GM23338 (cell line): ENCODE measurements around the gene CAPN8. TPM values are rescaled to one million over a fixed set of nuclear protein-coding genes. Genes with fewer than 3 reads are reported as not detected.

Experiments used
- ATAC-seq: fragments of 200-7000 bp; cut with Tn5 transposase; 3 replicates; pipeline ENCODE4 v1.9.1; 2020
- DNase-seq: peaks from one replicate; pipeline ENCODE4 v3.0.0-alpha.2; 2015; ENCODE audit warnings: low spot score
- H2AFZ ChIP-seq: fragments of 200-600 bp; sonication (generic); 2 replicates; pipeline ENCODE4 v1.8.0; 2016; ENCODE audit warnings: antibody characterized with exemption, mild to moderate bottlenecking, moderate library complexity
- H3F3A ChIP-seq: fragments of 200-600 bp; sonication (generic); replicated peaks from 2 replicates; pipeline ENCODE4 v1.8.0; 2017; ENCODE audit warnings: antibody characterized with exemption, mixed run types, low read depth
- H3K27ac ChIP-seq: fragments of 200-600 bp; sonication (generic); 2 replicates; pipeline ENCODE4 v1.6.1; 2016; ENCODE audit warnings: low read depth
- H3K27me3 ChIP-seq: fragments of 200-600 bp; sonication (generic); 2 replicates; pipeline ENCODE4 v1.8.0; 2016; ENCODE audit warnings: mild to moderate bottlenecking, mixed run types, moderate library complexity; ENCODE audit not compliant: insufficient read depth
- H3K36me3 ChIP-seq: fragments of 200-600 bp; sonication (generic); 2 replicates; pipeline ENCODE4 v1.8.0; 2016; ENCODE audit warnings: mild to moderate bottlenecking; ENCODE audit not compliant: insufficient read depth
- H3K4me1 ChIP-seq: fragments of 200-600 bp; sonication (generic); 2 replicates; pipeline ENCODE4 v1.8.0; 2016; ENCODE audit warnings: mild to moderate bottlenecking, moderate library complexity; ENCODE audit not compliant: insufficient read depth
- H3K4me2 ChIP-seq: fragments of 200-600 bp; sonication (generic); 2 replicates; pipeline ENCODE4 v1.7.1; 2017; ENCODE audit warnings: mixed run types
- H3K4me3 ChIP-seq: fragments of 200-600 bp; sonication (generic); 2 replicates; pipeline ENCODE4 v1.6.1; 2016; ENCODE audit warnings: mixed run types
- H3K79me2 ChIP-seq: fragments of 200-600 bp; sonication (generic); replicated peaks from 2 replicates; pipeline ENCODE4 v1.8.0; 2017; ENCODE audit warnings: mild to moderate bottlenecking; ENCODE audit not compliant: insufficient read depth
- H3K9me2 ChIP-seq: fragments of 200-600 bp; sonication (generic); 2 replicates; pipeline ENCODE4 v1.8.0; 2017; ENCODE audit not compliant: insufficient read depth
- H4K20me1 ChIP-seq: fragments of 200-600 bp; sonication (generic); replicated peaks from 2 replicates; pipeline ENCODE4 v1.8.0; 2017; ENCODE audit warnings: mild to moderate bottlenecking; ENCODE audit not compliant: insufficient read depth
- H3K27ac Mint-ChIP-seq: 2 replicates; pipeline ENCODE4 v1.8.0; 2020; ENCODE audit warnings: inconsistent platforms, mild to moderate bottlenecking, moderate library complexity, mixed read lengths
- H3K27me3 Mint-ChIP-seq: 3 replicates; pipeline ENCODE4 v1.8.0; 2022; ENCODE audit warnings: low read depth, mild to moderate bottlenecking, moderate library complexity, mixed read lengths, inconsistent platforms; ENCODE audit not compliant: insufficient read depth, poor library complexity
- H3K36me3 Mint-ChIP-seq: 3 replicates; pipeline ENCODE4 v1.8.0; 2021; ENCODE audit warnings: low read depth, mild to moderate bottlenecking, inconsistent platforms, moderate library complexity, mixed read lengths
- H3K4me1 Mint-ChIP-seq: 3 replicates; pipeline ENCODE4 v1.8.0; 2020; ENCODE audit warnings: mild to moderate bottlenecking, inconsistent platforms, mixed read lengths
- H3K4me3 Mint-ChIP-seq: 3 replicates; pipeline ENCODE4 v1.8.0; 2021; ENCODE audit warnings: moderate library complexity, mild to moderate bottlenecking, inconsistent platforms, mixed read lengths
- H3K9me3 Mint-ChIP-seq: 3 replicates; pipeline ENCODE4 v1.8.0; 2020; ENCODE audit warnings: moderate library complexity, mild to moderate bottlenecking, inconsistent platforms, mixed read lengths
- CREB1 ChIP-seq: fragments of 250-450 bp; sonication (Bioruptor Pico); IDR thresholded peaks from 2 replicates; pipeline ENCODE4 v1.5.0; 2020; ENCODE audit warnings: low read depth, mild to moderate bottlenecking, moderate library complexity
- EZH2 ChIP-seq: fragments of 200-600 bp; sonication (generic); IDR thresholded peaks from one replicate; pipeline ENCODE4 v1.8.0; 2017; ENCODE audit warnings: antibody characterized with exemption, mild to moderate bottlenecking, low read depth; ENCODE audit not compliant: unreplicated experiment
- JUNB ChIP-seq: IDR thresholded peaks from one replicate; pipeline ENCODE4 v1.6.1; 2016; ENCODE audit warnings: antibody characterized with exemption; ENCODE audit not compliant: unreplicated experiment
- NANOG ChIP-seq: IDR thresholded peaks from 2 replicates; pipeline ENCODE4 v1.6.1; 2016; ENCODE audit warnings: antibody characterized with exemption, borderline replicate concordance
- POLR2AphosphoS5 ChIP-seq: IDR thresholded peaks from 2 replicates; pipeline ENCODE4 v1.6.1; 2016; ENCODE audit warnings: antibody characterized with exemption, low read depth
- STAT1 ChIP-seq: IDR thresholded peaks from one replicate; pipeline ENCODE4 v1.6.1; 2016; ENCODE audit warnings: antibody characterized with exemption; ENCODE audit not compliant: unreplicated experiment
- ZNF114 ChIP-seq: fragments of 250-450 bp; sonication (Bioruptor Pico); IDR thresholded peaks from 2 replicates; pipeline ENCODE4 v1.5.0; 2020; ENCODE audit warnings: mild to moderate bottlenecking, moderate library complexity
- ZNF331 ChIP-seq: fragments of 250-450 bp; sonication (Bioruptor Pico); IDR thresholded peaks from 2 replicates; pipeline ENCODE4 v1.5.0; 2020; ENCODE audit warnings: low read depth, mild to moderate bottlenecking, moderate library complexity
- polyA plus RNA-seq: library from polyadenylated mRNA; unstranded; fragments of >200 nt; fragmentation: Nextera tagmentation; extraction: Ambion mirVana; gene quantifications from 2 replicates; pipeline ENCODE4 v1.2.1, GENCODE V29; 2016
- total RNA-seq: library from RNA; depleted of rRNA; stranded (reverse); fragments of >200 nt; shearing (Covaris generic); gene quantifications from 2 replicates; pipeline ENCODE4 v1.2.3, GENCODE V29; 2014
- TF ChIP-seq, protein P1 (sequence below): fragments of 250-450 bp; sonication (Bioruptor Pico); IDR thresholded peaks from 2 replicates; pipeline ENCODE4 v1.5.0; 2020; ENCODE audit warnings: mild to moderate bottlenecking, moderate library complexity
- TF ChIP-seq, protein P2 (sequence below), 2 experiments: fragments of 200-600 bp in 1 of 2; sonication (generic) in 1 of 2; conservative IDR thresholded peaks; 2 replicates each; pipeline versions ENCODE4 v1.5.1 to v1.6.1; 2016 to 2017; ENCODE audit warnings: antibody characterized with exemption in 2 of 2, low read depth in 2 of 2, mild to moderate bottlenecking in 2 of 2, moderate library complexity in 1 of 2
- TF ChIP-seq, protein P3 (sequence below): IDR thresholded peaks from 2 replicates; pipeline ENCODE4 v1.6.1; 2016; ENCODE audit warnings: antibody characterized with exemption
- TF ChIP-seq, protein P4 (sequence below): IDR thresholded peaks from one replicate; pipeline ENCODE4 v1.6.1; 2018; ENCODE audit warnings: antibody characterized with exemption; ENCODE audit not compliant: unreplicated experiment

CAPN8 gene
- total and polyA plus RNA-seq, 2 experiments from 2014 or later, result not detected

DNA sequence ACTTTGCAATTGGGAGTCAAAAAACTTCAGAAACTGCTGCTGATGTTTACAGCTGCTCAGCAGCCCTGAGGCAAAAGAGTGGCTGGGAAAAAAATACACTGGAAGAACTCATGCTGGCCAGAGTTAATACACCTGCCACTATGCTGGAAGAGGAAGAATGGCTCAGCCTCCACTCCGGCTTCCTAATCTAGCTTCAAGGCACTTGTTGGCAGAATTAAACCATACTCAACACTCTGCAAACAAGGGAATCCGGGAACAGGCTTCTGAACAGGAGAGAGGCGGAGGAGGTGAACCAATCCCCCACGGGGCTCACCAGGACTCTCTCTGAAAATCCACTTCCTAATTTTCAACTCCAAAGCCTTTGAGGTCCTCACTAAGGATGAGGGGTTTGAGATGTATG, 152.2 kb downstream of the CAPN8 start:
- H3K4me3 ChIP-seq, result no peak overlapping the region
- no peak overlapping the region for H3K4me3 Mint-ChIP-seq
- no peaks in the 10 kb centered on the region for H3K36me3 ChIP-seq
- ATAC-seq (no peak), DNase-seq (no peak)
- no peak overlapping the region for H3K27ac ChIP-seq
- H3K9me2 ChIP-seq, result peaks cover 6% of the 10 kb centered on the region; the same call in 1 of the 2 replicates
- no peak overlapping the region for H2AFZ ChIP-seq
- no peak overlapping the region for H3K27ac Mint-ChIP-seq
- H3K4me1 Mint-ChIP-seq, result peaks cover 18% of the 10 kb centered on the region
- H3K27me3 Mint-ChIP-seq, result peaks cover 4% of the 10 kb centered on the region
- H4K20me1 ChIP-seq, result no peaks in the 10 kb centered on the region
- H3K4me1 ChIP-seq, result no peaks in the 10 kb centered on the region
- no peak overlapping the region for H3K4me2 ChIP-seq
- H3K79me2 ChIP-seq, result no peaks in the 10 kb centered on the region
- no peaks in the 10 kb centered on the region for H3K36me3 Mint-ChIP-seq
- no peaks in the 10 kb centered on the region for H3F3A ChIP-seq
- TF ChIP-seq, protein P1, sequence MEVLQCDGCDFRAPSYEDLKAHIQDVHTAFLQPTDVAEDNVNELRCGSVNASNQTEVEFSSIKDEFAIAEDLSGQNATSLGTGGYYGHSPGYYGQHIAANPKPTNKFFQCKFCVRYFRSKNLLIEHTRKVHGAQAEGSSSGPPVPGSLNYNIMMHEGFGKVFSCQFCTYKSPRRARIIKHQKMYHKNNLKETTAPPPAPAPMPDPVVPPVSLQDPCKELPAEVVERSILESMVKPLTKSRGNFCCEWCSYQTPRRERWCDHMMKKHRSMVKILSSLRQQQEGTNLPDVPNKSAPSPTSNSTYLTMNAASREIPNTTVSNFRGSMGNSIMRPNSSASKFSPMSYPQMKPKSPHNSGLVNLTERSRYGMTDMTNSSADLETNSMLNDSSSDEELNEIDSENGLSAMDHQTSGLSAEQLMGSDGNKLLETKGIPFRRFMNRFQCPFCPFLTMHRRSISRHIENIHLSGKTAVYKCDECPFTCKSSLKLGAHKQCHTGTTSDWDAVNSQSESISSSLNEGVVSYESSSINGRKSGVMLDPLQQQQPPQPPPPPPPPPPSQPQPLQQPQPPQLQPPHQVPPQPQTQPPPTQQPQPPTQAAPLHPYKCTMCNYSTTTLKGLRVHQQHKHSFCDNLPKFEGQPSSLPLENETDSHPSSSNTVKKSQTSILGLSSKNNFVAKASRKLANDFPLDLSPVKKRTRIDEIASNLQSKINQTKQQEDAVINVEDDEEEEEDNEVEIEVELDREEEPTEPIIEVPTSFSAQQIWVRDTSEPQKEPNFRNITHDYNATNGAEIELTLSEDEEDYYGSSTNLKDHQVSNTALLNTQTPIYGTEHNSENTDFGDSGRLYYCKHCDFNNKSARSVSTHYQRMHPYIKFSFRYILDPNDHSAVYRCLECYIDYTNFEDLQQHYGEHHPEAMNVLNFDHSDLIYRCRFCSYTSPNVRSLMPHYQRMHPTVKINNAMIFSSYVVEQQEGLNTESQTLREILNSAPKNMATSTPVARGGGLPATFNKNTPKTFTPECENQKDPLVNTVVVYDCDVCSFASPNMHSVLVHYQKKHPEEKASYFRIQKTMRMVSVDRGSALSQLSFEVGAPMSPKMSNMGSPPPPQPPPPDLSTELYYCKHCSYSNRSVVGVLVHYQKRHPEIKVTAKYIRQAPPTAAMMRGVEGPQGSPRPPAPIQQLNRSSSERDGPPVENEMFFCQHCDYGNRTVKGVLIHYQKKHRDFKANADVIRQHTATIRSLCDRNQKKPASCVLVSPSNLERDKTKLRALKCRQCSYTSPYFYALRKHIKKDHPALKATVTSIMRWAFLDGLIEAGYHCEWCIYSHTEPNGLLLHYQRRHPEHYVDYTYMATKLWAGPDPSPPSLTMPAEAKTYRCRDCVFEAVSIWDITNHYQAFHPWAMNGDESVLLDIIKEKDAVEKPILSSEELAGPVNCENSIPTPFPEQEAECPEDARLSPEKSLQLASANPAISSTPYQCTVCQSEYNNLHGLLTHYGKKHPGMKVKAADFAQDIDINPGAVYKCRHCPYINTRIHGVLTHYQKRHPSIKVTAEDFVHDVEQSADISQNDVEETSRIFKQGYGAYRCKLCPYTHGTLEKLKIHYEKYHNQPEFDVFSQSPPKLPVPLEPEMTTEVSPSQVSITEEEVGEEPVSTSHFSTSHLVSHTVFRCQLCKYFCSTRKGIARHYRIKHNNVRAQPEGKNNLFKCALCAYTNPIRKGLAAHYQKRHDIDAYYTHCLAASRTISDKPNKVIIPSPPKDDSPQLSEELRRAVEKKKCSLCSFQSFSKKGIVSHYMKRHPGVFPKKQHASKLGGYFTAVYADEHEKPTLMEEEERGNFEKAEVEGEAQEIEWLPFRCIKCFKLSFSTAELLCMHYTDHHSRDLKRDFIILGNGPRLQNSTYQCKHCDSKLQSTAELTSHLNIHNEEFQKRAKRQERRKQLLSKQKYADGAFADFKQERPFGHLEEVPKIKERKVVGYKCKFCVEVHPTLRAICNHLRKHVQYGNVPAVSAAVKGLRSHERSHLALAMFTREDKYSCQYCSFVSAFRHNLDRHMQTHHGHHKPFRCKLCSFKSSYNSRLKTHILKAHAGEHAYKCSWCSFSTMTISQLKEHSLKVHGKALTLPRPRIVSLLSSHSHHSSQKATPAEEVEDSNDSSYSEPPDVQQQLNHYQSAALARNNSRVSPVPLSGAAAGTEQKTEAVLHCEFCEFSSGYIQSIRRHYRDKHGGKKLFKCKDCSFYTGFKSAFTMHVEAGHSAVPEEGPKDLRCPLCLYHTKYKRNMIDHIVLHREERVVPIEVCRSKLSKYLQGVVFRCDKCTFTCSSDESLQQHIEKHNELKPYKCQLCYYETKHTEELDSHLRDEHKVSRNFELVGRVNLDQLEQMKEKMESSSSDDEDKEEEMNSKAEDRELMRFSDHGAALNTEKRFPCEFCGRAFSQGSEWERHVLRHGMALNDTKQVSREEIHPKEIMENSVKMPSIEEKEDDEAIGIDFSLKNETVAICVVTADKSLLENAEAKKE (CRISPR knock-in tag), result no peak
- TF ChIP-seq NANOG (no peak), EZH2 (no peak), POLR2AphosphoS5 (no peak), CREB1 (CRISPR knock-in tag) (no peak), STAT1 (no peak), ZNF114 (CRISPR knock-in tag) (no peak), ZNF331 (CRISPR knock-in tag) (no peak), JUNB (no peak)
- TF ChIP-seq, protein P2, sequence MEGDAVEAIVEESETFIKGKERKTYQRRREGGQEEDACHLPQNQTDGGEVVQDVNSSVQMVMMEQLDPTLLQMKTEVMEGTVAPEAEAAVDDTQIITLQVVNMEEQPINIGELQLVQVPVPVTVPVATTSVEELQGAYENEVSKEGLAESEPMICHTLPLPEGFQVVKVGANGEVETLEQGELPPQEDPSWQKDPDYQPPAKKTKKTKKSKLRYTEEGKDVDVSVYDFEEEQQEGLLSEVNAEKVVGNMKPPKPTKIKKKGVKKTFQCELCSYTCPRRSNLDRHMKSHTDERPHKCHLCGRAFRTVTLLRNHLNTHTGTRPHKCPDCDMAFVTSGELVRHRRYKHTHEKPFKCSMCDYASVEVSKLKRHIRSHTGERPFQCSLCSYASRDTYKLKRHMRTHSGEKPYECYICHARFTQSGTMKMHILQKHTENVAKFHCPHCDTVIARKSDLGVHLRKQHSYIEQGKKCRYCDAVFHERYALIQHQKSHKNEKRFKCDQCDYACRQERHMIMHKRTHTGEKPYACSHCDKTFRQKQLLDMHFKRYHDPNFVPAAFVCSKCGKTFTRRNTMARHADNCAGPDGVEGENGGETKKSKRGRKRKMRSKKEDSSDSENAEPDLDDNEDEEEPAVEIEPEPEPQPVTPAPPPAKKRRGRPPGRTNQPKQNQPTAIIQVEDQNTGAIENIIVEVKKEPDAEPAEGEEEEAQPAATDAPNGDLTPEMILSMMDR (conservative IDR thresholded peaks at IDR 0.05; ENCODE audit: low read depth in 2 of 2), result no peak
- TF ChIP-seq, protein P3, sequence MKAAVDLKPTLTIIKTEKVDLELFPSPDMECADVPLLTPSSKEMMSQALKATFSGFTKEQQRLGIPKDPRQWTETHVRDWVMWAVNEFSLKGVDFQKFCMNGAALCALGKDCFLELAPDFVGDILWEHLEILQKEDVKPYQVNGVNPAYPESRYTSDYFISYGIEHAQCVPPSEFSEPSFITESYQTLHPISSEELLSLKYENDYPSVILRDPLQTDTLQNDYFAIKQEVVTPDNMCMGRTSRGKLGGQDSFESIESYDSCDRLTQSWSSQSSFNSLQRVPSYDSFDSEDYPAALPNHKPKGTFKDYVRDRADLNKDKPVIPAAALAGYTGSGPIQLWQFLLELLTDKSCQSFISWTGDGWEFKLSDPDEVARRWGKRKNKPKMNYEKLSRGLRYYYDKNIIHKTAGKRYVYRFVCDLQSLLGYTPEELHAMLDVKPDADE, result no peak
- TF ChIP-seq, protein P4, sequence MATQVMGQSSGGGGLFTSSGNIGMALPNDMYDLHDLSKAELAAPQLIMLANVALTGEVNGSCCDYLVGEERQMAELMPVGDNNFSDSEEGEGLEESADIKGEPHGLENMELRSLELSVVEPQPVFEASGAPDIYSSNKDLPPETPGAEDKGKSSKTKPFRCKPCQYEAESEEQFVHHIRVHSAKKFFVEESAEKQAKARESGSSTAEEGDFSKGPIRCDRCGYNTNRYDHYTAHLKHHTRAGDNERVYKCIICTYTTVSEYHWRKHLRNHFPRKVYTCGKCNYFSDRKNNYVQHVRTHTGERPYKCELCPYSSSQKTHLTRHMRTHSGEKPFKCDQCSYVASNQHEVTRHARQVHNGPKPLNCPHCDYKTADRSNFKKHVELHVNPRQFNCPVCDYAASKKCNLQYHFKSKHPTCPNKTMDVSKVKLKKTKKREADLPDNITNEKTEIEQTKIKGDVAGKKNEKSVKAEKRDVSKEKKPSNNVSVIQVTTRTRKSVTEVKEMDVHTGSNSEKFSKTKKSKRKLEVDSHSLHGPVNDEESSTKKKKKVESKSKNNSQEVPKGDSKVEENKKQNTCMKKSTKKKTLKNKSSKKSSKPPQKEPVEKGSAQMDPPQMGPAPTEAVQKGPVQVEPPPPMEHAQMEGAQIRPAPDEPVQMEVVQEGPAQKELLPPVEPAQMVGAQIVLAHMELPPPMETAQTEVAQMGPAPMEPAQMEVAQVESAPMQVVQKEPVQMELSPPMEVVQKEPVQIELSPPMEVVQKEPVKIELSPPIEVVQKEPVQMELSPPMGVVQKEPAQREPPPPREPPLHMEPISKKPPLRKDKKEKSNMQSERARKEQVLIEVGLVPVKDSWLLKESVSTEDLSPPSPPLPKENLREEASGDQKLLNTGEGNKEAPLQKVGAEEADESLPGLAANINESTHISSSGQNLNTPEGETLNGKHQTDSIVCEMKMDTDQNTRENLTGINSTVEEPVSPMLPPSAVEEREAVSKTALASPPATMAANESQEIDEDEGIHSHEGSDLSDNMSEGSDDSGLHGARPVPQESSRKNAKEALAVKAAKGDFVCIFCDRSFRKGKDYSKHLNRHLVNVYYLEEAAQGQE, result no peak
- H3K27me3 ChIP-seq, result no peaks in the 10 kb centered on the region
- H3K9me3 Mint-ChIP-seq, result peaks cover 3% of the 10 kb centered on the region; the same call in 2 of the 3 replicates
